Frontal cortex (tissue), 4 donors: ENCODE data around the gene NBDY. TPM values are rescaled to one million over a fixed set of nuclear protein-coding genes. Genes with fewer than 3 reads are reported as not detected.
"Not testable (repeated sequence)": the region's sequence is repeated elsewhere in the genome, so short reads cannot be mapped to it uniquely, and the experiment has no call there.

Source experiments
- DNase-seq, 2 donors: peaks; one replicate each; pipeline ENCODE4 v3.0.0; 2012; ENCODE audit warnings: low spot score in 2 of 2
- FAIRE-seq: peaks from 2 replicates; lab custom pipeline; 2012; peaks lifted over from hg19 to GRCh38; lab: Jason Lieb, UNC
- total RNA-seq: library from RNA; depleted of rRNA; stranded (reverse); fragments of >200 nt; gene quantifications from one replicate; pipeline ENCODE4 v1.2.3, GENCODE V29; 2014
- donor health status: control.
- donor health status: control.
- donor health status: control.

Gene NBDY, protein sequence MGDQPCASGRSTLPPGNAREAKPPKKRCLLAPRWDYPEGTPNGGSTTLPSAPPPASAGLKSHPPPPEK
- 8.6 TPM for total RNA-seq

DNA sequence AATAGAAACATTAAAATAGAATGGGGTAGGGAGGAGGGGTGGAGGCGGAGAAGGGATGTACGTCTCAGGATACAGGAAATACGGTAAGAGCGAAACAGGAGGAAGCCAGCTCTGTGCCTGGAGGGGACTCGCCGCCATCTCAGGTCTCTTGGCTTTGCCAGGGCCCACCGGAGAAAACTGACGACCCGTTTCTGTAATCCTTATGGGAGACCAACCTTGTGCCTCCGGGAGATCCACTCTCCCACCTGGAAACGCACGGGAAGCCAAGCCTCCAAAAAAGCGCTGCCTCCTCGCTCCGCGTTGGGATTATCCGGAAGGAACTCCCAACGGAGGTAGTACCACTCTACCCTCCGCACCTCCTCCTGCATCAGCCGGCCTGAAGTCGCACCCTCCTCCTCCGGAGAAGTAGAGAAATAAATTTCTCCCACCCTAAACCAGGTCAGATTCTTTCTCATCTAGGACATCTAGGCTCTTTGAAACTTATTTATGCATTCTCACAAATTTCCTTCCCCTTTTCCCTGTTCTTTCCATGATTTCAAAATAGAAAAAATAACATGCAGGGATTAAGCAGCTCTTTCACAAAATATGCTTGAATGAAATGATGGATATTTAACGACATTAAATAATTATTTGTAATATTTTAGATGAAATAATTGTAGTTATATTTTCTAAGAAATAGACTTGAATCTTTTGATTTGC is at the start of gene NBDY:
Gene NBDY (plus strand): TSS at position 92 of the 699 bp plus-strand sequence. CDS start 111 bp downstream, at position 203.
- FAIRE-seq (no peak), DNase-seq (no peak)

DNA sequence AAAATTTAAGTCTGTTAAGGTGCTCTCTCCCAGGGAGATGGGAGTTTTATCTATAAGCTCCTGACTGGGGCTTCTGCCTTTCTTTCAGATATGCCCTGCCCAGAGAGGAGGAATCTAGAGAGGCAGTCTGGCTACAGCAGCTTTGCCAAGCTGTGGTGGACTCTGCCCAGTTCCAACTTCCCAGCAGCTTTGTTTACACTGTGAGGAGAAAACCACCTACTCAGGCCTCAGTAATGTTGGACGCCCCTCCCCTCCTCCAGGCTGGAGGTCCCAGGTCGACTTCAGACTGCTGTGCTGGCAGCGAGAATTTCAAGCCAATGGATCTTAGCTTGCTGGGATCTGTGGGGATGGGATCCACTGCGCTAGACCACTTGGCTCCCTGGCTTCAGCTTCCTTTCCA is 24.5 kb upstream of the NBDY start:
- not testable (repeated sequence) for DNase-seq, FAIRE-seq

DNA sequence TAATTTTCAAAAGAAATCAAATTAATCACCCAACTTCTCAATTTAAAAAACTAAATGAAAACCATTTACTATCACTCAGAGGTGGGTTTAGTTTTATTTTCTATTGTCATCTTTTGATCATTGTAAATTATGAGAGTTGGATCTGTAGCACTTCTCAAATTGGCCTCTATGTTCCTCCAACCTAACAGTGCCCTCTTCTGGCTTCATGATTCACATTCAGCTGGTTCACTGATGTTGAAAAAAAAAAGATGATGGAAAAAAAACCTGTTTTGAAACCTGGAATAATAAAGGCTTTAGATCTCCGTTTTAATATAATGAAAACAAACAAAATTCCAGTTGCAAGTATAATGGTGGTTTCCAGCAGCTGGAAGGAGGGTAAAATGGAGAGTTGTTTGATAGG is 2.4 kb upstream of the NBDY start:
- DNase-seq (peak in 1 of 2 donors; percentile 7), FAIRE-seq (peak; percentile 94)

DNA sequence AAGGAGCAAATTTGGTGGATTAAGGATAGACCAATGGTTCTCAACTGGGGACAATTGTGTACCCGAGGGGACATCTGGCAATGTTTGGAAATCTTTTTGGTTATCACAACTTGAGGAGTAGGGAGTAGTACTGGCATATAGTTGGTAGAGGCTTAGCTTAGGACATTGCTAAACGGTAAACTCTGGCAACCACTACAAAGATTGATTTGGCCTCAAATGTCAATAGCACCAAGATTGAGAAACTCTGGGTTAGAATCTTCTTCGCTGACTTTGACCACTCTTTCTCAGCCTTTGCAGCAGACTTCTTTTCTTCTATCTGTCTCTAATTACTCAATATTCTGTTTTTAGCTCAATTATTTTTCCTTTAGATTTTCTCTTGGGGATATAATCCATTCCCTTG is 1.5 kb upstream of the NBDY start:
- DNase-seq (no peak), FAIRE-seq (no peak)

DNA sequence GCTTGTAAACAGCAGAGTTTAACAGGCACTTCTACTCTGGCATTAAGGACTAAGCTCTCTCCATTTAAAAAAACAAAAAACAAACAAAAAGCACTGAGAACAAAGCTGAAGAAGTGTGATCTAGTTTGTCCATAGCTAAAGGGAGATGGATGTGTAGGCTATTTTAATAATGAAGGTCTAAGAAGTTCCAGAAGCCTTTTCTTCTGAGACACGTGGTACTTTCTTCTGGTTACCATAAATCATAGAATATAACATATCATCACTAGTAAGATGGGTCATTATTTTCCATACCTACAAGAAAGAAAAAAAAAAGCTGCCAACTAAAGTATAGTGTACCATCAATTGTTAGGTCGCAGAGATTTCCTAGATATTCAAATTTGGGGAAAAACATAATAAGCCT is 722 bp upstream of the NBDY start:
- FAIRE-seq (no peak), DNase-seq (no peak)

DNA sequence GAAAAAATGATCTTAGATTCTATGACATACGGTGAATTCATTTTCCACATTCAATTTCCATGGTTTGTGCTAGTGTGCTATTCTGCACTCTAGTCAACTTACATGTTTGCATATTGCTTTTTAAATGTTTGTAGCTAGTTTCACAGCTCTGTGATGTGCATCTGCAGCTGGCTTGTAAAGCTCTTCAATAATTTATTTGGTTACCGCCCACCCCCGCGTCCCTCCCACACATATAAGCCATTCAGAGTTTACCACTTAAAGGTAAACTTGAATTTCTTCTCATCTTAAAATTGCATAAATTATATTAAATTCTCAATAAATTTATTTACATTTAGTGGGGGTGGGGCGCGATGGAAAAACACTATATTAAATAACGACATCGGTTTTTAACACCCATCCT is 291 bp upstream of the NBDY start:
- DNase-seq (no peak), FAIRE-seq (no peak)

DNA sequence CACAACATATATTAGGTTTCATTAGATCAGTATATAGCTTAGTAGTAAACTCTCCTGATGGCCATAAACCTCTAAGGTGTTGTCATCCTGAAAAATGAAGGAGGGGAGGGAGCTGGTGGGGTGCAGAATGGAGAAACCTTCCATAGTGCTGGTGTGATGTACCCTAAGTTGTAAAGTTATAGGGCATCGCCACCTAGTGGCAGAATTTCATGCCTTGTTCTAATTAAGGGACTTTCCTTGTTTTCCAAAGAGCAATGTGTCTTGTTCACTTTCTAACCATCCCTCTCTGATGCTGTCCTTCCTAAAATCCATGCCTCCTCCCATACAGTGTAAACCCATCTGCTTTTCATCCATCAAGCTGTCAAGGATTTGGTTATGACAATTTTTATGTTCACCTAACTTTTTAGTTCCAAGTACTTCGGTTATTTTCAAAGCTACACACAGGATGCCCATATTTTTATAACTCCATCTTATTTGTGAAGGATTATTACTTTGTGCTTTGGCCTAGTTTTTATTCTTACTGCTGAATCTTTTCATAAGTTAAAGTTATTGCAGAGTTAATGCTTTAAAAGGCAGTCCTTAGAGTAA is 4.5 kb downstream of the NBDY start:
- DNase-seq (peak; percentile 12 to 20), FAIRE-seq (no peak)

DNA sequence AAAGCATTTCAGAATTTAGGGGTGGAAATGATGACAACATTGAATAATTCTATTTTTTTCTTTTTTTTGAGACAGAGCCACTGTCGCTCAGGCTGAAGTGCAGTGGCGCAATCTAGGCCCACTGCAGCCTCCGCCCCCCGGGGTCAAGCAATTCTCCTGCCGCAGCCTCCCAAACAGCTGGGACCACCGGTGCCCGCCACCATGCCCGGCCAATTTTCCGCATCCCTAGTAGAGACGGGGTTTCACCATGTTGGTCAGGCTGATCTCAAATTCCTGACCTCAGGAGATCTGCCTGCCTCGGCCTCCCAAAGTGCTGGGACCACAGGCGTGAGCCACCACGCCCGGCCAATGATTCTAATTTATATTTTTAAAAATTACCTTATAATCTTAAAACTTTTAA is 7.2 kb downstream of the NBDY start:
- no peak for DNase-seq
- no peak for FAIRE-seq

DNA sequence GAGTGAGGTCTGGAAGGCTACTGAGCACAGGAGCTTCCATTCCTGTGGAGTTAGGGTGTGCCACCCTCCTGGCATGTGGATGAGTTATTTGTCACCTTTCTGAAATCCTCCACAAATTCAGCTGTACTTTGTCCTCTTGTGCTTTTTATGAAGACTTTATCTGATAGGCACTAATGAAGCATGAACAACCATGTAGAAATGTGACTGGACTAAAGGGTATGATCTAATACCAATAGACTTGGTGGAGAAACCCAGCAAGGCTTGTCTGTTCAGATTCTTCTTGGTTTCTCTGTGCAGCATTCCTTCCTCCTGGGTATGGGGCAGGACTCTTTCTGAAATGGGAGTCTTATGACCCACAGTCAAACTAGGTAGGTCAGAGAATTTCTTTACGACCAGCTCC is 9.6 kb downstream of the NBDY start:
- DNase-seq (no peak), FAIRE-seq (no peak)

DNA sequence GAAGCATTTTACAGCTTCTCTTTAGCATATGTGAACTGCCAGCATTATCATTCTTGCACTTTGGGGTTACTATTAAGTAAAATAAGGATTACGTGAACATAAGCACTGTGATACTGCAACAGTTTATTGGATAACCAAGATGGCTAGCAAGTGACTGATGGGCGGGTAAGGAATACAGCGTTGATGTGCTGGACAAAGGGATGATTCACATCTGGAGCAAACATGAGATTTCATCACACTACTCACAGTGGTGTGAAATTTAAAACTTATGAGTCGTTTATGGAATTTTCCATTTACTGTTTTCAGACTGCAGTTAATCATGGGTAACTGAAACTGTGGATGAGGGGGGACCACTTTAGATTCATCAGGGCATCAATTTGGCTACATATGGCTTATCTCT is 16.0 kb downstream of the NBDY start:
- FAIRE-seq (no peak), DNase-seq (no peak)

DNA sequence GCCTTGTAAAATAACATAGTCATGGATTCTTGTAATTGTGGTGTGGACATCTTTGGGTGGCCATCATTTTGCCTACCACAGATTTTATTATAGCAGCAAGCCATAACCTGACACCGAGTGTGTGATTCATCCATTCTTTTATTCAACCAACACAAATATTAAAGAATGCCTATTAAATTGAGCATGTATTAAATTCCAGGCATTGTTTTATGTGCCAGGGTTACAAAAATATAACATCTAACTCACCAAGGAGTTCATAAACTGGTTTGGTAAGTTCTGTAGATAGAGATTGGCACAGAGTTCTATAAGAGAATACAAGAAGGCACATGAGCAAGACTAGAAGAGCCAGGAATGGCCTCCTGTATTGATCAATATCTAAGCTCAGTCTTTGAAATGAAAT is 18.0 kb downstream of the NBDY start:
- DNase-seq, result no peak
- no peak for FAIRE-seq

DNA sequence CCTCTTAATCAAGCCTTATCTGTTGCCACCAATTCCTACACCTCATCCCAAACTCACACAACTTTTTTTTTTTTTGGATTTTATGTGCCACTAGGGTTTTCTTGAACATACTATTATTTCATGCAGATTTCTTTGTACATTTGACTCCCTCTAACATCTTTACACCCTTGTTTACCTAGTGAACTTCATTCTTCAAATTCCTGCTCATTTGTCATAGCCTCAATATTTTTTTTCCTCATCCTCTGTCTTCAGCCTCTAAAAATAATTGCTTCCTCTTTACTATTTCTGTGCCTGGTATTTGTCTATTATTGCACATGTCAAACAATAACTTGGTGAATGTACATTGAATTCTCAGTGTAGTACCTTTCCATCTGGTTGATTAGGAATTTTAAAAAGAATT is 22.0 kb downstream of the NBDY start:
- FAIRE-seq, result no peak
- no peak for DNase-seq

DNA sequence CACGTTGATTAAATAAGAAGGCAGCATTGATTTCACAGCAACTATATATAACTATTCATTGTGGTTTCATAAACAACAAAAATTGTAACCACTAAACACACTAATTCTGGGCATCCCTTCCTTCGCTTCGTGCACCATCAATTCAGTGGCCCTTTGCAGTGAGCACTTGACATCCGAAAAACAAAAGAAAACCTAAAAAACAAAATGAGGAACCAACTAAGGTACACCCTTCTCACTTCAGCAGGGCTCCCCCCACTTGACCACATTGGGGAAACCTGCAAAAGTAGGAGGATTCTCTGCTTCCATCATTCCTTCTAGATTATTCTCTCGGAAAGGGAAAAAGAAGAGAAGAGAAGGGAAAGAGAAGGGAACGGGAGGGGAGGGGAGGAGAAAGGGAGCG is 28.3 kb downstream of the NBDY start:
- no peak for FAIRE-seq
- DNase-seq, result no peak

DNA sequence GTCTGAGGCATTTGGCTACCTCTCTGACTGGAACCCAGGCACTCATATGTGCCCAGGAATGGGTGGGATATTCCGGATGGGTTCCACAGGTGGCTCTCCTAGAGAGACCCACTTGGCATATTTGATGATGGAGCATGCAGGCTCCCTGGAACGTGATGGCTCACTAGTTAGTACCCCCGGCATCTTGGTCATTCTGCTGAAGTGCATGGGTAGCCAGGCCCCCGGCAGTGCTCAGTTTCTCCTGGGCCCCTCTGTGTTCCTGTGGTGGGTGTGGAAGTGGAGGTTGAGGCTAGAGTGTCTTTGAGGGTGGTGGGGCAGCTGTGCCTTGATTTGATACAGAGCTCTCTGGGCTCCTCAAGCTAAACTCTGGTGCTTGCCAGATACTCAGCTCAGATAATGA is 29.4 kb downstream of the NBDY start:
- FAIRE-seq (no peak), DNase-seq (no peak)

DNA sequence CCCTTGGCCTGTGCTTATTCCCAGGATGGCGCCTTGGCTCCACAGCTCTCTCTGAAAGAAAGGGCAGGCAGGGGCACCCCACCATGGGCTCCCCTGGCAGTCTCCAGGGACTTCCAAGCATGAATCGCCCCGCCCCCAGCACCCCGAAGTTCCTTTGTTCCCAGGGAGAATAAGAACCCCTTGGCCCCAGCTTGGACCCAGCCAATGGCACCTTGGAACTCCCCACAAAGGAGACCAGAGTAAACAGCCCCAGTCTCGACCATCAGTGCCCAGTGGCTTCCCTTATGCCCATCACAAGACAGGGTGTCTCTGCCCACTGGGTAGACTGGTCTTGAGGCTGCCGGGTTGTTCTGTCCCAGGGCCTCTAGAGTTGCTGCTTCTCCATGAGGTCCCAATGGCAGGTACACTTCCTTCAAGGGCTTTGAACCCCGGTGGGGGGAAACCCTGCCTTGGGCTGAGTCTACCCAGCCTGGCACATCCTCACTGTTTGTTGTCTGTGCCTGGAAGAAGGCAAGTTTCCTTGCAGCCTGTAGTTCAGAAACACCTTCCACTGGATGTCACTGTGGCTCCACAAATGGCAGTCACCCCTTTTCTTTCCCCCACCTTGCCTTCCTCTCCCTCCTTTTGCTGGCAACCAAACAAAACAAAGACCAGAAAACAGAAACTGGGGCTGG is 30.8 kb downstream of the NBDY start:
- FAIRE-seq, result no peak

DNA sequence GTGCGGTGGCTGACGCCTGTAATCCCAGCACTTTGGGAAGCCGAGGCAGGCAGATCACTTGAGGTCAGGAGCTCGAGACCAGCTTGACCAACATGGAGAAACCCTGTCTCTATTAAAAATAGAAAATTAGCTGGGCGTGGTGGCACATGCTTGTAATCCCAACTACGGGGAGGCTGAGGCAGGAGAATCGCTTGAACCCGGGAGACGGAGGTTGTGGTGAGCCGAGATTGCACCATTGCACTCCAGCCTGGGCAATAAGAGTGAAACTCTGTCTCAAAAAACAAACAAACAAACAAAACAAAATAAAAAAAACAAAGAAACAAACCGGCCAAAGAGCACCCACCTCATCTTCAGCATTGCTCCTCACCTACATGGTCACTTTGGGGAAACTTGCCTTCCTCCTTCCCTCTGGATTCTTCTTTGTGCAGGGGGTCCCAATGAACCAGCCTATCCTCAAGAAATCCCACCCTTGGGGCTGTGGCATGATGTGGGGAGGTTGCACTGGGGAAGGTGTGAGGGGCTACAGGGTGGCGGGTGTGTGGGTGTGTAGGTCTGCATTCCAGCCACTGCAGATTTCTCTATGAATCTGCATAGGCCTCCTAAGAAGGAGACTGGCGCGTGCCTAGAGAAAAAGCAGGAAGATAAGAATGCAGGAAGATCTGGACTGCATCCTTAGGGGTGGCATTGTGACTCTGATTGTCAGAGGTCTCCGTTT is 31.5 kb downstream of the NBDY start:
- FAIRE-seq, DNase-seq: not testable (repeated sequence)

More for the DNA sequence above, 30.8 kb downstream of the NBDY start:
- DNase-seq, result no peak

DNA sequence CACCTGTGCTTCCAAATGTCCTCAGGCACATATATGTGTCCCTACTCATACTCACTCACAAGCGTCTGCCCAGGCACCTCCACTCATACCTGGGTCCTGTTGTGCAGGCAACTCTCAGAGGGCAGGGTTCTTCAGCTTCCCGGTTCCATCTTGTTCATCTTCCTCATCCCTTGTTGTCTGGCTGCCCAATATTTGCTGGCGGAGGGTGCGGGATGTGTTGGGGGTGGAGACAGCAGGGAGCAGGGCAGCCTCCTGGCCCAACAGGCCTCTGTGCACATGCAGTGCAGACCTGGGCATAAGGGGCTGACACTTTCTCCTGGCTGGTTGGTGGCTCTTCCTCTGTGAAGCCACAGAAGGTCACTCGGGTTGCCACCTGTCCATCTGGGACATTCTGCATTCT is 32.1 kb downstream of the NBDY start:
- no peak for DNase-seq
- no peak for FAIRE-seq

DNA sequence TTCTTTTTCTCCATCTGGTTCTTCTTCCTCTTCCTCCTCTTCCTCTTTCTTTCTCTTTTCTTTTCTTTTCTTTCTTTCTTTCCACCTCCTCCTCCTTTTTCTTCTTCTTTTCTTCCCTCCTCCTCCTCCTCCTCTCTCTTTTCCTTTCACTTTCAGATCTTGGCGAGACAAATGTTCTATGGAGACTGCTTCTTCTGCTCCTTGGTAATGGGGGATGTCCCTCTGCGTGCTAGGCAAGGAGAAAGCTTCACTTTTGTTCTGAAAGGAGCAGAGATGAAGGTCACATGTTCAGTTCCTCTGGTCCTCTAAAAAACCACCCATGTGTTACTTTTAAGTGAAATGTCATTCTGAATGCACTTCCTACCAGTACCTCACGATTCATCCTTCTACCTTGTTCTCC is 33.2 kb downstream of the NBDY start:
- FAIRE-seq, result no peak

DNA sequence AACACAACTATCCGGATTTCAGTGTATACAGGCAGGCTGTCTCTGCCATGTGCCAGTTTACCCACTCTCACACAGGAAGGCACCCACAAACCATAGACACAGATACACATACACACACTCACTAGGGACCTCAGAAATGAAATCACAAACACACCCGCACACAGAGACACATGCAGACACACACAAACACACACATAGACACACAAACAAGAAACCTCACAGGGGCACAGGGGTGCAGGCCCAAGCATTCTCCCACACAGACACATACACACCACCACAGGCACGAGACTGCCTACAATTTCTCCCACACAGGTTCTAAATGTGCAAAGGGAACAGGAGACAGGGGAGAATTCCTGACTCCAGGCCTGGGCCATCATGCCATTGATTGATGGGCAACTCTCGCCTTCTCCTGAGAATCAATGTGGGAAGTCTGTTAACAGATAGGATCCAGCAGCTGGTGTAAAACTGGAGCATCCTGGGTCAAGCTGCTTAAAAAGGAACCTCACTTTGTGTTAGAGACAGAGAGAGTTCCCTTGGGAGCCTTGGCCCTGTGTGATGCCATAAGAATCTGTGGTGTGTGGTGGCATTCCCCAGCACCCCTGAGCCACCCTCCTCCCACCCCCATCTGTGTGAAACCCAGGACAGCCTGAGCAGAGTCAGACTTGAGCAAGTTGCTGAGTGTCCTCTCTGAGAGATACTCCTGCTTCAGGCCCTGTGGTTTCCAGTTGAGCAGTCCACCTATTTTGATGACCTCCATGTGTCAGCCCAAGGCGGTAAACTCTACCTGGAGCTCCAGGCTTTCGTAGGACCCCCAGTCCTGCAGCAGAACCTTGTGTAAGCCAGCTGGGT is 33.9 kb downstream of the NBDY start:
- DNase-seq (no peak), FAIRE-seq (no peak)

More for the DNA sequence above, 33.2 kb downstream of the NBDY start:
- DNase-seq, result no peak
